ENCODE data around the gene RNF5.

RNF5 gene

GRCh38 chr6:32168807-32169591, 9.2 kb upstream of the RNF5 start (continued):
- TF ChIP-seq IKZF3 (tag by site-specific recombination; IDR thresholded peaks at IDR 0.05) (0 out of 2 replicates have a peak, but pooled peaks have one; percentile 26), ZNF843 (tag by site-specific recombination; IDR thresholded peaks at IDR 0.05) (no peak), ZNF133 (tag by site-specific recombination; IDR thresholded peaks at IDR 0.05) (no peak), ZNF792 (tag by site-specific recombination; IDR thresholded peaks at IDR 0.05) (no peak), ZNF169 (tag by site-specific recombination; IDR thresholded peaks at IDR 0.05) (no peak), BCL6B (tag by site-specific recombination; IDR thresholded peaks at IDR 0.05) (no peak), ZNF211 (tag by site-specific recombination; IDR thresholded peaks at IDR 0.05; ENCODE audit: low read depth) (no peak), ZFHX2 (tag by site-specific recombination; conservative IDR thresholded peaks at IDR 0.05) (peak; percentile 64), ZNF274 (IDR thresholded peaks at IDR 0.05; ENCODE audit: low read length) (no peak), ZNF274 (tag by site-specific recombination; IDR thresholded peaks at IDR 0.05; ENCODE audit: borderline replicate concordance) (no peak), ZNF707 (tag by site-specific recombination; IDR thresholded peaks at IDR 0.05) (no peak), SP7 (tag by site-specific recombination; IDR thresholded peaks at IDR 0.05) (no peak), WT1 (tag by site-specific recombination; IDR thresholded peaks at IDR 0.05) (0 out of 2 replicates have a peak, but pooled peaks have one; percentile 40), ZNF433 (tag by site-specific recombination; IDR thresholded peaks at IDR 0.05; ENCODE audit: low read depth) (no peak), ZNF76 (tag by site-specific recombination; IDR thresholded peaks at IDR 0.05; ENCODE audit: borderline replicate concordance, low read depth) (no peak), ZNF16 (tag by site-specific recombination; IDR thresholded peaks at IDR 0.05; ENCODE audit: low read depth) (no peak), ZFP37 (tag by site-specific recombination; IDR thresholded peaks at IDR 0.05) (no peak), ZNF10 (tag by site-specific recombination; IDR thresholded peaks at IDR 0.05) (no peak), PRDM4 (tag by site-specific recombination; IDR thresholded peaks at IDR 0.05) (no peak), GLIS1 (tag by site-specific recombination; IDR thresholded peaks at IDR 0.05) (peak; percentile 54), ZNF221 (tag by site-specific recombination; IDR thresholded peaks at IDR 0.05; ENCODE audit: borderline replicate concordance) (no peak), ZNF112 (tag by site-specific recombination; IDR thresholded peaks at IDR 0.05) (no peak), ZNF621 (tag by site-specific recombination; IDR thresholded peaks at IDR 0.05) (no peak), ZSCAN23 (tag by site-specific recombination; IDR thresholded peaks at IDR 0.05) (no peak), ZNF777 (tag by site-specific recombination; IDR thresholded peaks at IDR 0.05; ENCODE audit: borderline replicate concordance) (no peak), ZNF514 (tag by site-specific recombination; IDR thresholded peaks at IDR 0.05) (no peak), ZNF596 (tag by site-specific recombination; IDR thresholded peaks at IDR 0.05) (no peak), ZNF423 (tag by site-specific recombination; IDR thresholded peaks at IDR 0.05) (no peak), KLF1 (tag by site-specific recombination; IDR thresholded peaks at IDR 0.05) (no peak), EGR2 (tag by site-specific recombination; IDR thresholded peaks at IDR 0.05; ENCODE audit: low read depth) (peak; percentile 59; the same call in 1 of the 2 replicates), ZNF610 (tag by site-specific recombination; IDR thresholded peaks at IDR 0.05; ENCODE audit: borderline replicate concordance) (no peak), ZNF555 (tag by site-specific recombination; conservative IDR thresholded peaks at IDR 0.05) (no peak)
- TF ChIP-seq, protein P1, sequence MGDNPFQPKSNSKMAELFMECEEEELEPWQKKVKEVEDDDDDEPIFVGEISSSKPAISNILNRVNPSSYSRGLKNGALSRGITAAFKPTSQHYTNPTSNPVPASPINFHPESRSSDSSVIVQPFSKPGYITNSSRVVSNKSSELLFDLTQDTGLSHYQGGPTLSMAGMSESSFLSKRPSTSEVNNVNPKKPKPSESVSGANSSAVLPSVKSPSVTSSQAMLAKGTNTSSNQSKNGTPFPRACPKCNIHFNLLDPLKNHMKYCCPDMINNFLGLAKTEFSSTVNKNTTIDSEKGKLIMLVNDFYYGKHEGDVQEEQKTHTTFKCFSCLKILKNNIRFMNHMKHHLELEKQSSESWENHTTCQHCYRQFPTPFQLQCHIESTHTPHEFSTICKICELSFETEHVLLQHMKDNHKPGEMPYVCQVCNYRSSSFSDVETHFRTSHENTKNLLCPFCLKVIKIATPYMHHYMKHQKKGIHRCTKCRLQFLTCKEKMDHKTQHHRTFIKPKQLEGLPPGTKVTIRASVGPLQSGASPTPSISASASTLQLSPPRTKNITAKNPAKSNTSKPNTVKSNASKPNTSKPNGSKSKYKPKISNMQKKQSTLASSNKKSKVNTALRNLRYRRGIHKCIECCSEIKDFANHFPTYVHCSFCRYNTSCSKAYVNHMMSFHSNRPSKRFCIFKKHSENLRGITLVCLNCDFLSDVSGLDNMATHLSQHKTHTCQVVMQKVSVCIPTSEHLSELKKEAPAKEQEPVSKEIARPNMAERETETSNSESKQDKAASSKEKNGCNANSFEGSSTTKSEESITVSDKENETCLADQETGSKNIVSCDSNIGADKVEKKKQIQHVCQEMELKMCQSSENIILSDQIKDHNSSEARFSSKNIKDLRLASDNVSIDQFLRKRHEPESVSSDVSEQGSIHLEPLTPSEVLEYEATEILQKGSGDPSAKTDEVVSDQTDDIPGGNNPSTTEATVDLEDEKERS (tag by site-specific recombination; IDR thresholded peaks at IDR 0.05), result no peak
- TF ChIP-seq, protein P2, sequence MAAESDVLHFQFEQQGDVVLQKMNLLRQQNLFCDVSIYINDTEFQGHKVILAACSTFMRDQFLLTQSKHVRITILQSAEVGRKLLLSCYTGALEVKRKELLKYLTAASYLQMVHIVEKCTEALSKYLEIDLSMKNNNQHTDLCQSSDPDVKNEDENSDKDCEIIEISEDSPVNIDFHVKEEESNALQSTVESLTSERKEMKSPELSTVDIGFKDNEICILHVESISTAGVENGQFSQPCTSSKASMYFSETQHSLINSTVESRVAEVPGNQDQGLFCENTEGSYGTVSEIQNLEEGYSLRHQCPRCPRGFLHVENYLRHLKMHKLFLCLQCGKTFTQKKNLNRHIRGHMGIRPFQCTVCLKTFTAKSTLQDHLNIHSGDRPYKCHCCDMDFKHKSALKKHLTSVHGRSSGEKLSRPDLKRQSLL (tag by site-specific recombination; IDR thresholded peaks at IDR 0.05), result no peak

Measured in HEK293 (cell line).